Progenitor cell of endocrine pancreas (in vitro differentiated cells): ENCODE data around the gene VPS13C. TPM values are rescaled to one million over a fixed set of nuclear protein-coding genes. Genes with fewer than 3 reads are reported as not detected.

Experiments
- DNase-seq: peaks from one replicate; pipeline ENCODE4 v3.0.0; 2021; ENCODE audit warnings: low spot score; ENCODE audit not compliant: unreplicated experiment
- H3K27ac Mint-ChIP-seq: 2 replicates; pipeline ENCODE4 v1.8.0; 2021; ENCODE audit warnings: mild to moderate bottlenecking, moderate library complexity, mixed read lengths
- H3K27me3 Mint-ChIP-seq: 2 replicates; pipeline ENCODE4 v1.8.0; 2021; ENCODE audit warnings: mixed read lengths
- H3K36me3 Mint-ChIP-seq: 2 replicates; pipeline ENCODE4 v1.8.0; 2022; ENCODE audit warnings: mixed read lengths; ENCODE audit not compliant: insufficient read depth
- H3K4me1 Mint-ChIP-seq: 2 replicates; pipeline ENCODE4 v1.8.0; 2021; ENCODE audit warnings: low read depth, mixed read lengths
- H3K4me3 Mint-ChIP-seq: 2 replicates; pipeline ENCODE4 v1.8.0; 2021; ENCODE audit warnings: low read depth, mild to moderate bottlenecking, moderate library complexity, mixed read lengths
- H3K9me3 Mint-ChIP-seq: 2 replicates; pipeline ENCODE4 v1.8.0; 2021; ENCODE audit warnings: low read depth, mixed read lengths
- CTCF ChIP-seq: fragments of 200-600 bp; sonication (generic); IDR thresholded peaks from one replicate; pipeline ENCODE4 v1.5.0; 2021; ENCODE audit warnings: antibody characterized with exemption, mild to moderate bottlenecking; ENCODE audit not compliant: unreplicated experiment
- total RNA-seq: library from RNA; stranded (reverse); gene quantifications from 2 replicates; pipeline ENCODE4 v1.2.1, GENCODE V29; 2021

The VPS13C gene
- total RNA-seq, 1 donor from 2014 or later, result 47.7 TPM

- H3K27me3 Mint-ChIP-seq, result no peaks in the 10 kb centered on the region
- H3K4me3 Mint-ChIP-seq, result no peak overlapping the region
- no peak for TF ChIP-seq CTCF
- H3K27ac Mint-ChIP-seq, result no peak overlapping the region
- H3K9me3 Mint-ChIP-seq, result no peaks in the 10 kb centered on the region
- DNase-seq, result no peak
- peaks cover 13% of the 10 kb centered on the region for H3K36me3 Mint-ChIP-seq
- no peaks in the 10 kb centered on the region for H3K4me1 Mint-ChIP-seq
These were observed 207.1 kb downstream of the VPS13C start for GRCh38 chr15:61853195-61853594.

- TF ChIP-seq CTCF, result no peak
- H3K36me3 Mint-ChIP-seq, result peaks cover 13% of the 10 kb centered on the region
- H3K4me3 Mint-ChIP-seq, result no peak overlapping the region
These were observed 208.3 kb downstream of the VPS13C start for GRCh38 chr15:61851955-61852354.

DNA sequence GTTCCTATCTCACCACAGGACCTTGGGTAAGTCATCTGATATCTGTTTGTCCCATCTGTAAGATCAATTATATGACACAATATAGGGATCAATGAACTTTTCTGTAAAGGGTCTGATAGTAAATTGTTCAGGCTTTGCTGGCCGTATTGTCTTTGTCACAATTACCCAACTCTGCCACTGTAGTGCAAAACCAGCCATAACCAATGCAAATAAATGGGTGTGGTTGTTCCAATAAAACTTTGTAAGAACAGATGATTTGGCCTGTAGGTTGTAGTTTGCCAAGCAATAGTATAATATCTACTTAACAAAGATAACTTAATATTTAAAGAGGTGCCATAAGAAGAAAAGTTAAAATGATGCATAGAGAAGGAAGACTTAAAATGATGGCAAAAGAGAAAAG lies 210.8 kb downstream of the VPS13C start:
- no peak overlapping the region for H3K4me3 Mint-ChIP-seq
- no peaks in the 10 kb centered on the region for H3K27me3 Mint-ChIP-seq
- DNase-seq, result no peak
- peaks cover 12% of the 10 kb centered on the region for H3K36me3 Mint-ChIP-seq
- H3K27ac Mint-ChIP-seq, result no peak overlapping the region
- no peaks in the 10 kb centered on the region for H3K4me1 Mint-ChIP-seq
- H3K9me3 Mint-ChIP-seq, result no peaks in the 10 kb centered on the region
- no peak for TF ChIP-seq CTCF

More at GRCh38 chr15:61851955-61852354, 208.3 kb downstream of the VPS13C start:
- Mint-ChIP-seq H3K9me3 (no peaks in the 10 kb centered on the region), H3K4me1 (no peaks in the 10 kb centered on the region), H3K27me3 (no peaks in the 10 kb centered on the region), H3K27ac (no peak overlapping the region)
- DNase-seq, result no peak

DNA sequence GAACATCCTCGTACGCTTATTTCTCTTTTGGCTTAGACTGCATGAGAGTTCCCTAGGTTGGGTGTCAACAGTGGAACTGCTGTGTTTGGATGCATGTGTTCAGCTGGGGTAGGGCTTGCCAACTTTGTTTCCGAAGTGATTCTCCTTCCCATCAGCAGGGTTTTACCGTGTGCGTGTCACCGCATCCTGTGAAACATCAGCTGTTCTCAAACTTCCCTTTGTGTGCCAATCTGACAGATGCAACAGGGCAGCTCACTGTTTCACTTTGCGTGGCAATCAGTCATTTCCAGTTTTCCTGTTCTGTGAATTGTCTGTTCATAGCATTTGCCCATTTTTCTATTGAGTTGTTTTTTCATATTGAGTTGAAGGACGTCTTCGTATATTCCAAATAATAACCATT lies 218.8 kb downstream of the VPS13C start:
- no peaks in the 10 kb centered on the region for H3K36me3 Mint-ChIP-seq
- no peak overlapping the region for H3K27ac Mint-ChIP-seq
- no peaks in the 10 kb centered on the region for H3K9me3 Mint-ChIP-seq
- no peak overlapping the region for H3K4me3 Mint-ChIP-seq
- H3K4me1 Mint-ChIP-seq, result no peaks in the 10 kb centered on the region
- H3K27me3 Mint-ChIP-seq, result peaks cover 11% of the 10 kb centered on the region
- no peak for TF ChIP-seq CTCF
- DNase-seq, result no peak

GRCh38 chr15:61840090-61840489 lies 220.2 kb downstream of the VPS13C start:
- H3K9me3 Mint-ChIP-seq, result no peaks in the 10 kb centered on the region
- no peak for TF ChIP-seq CTCF
- H3K4me3 Mint-ChIP-seq, result no peak overlapping the region
- H3K27me3 Mint-ChIP-seq, result peaks cover 11% of the 10 kb centered on the region
- no peaks in the 10 kb centered on the region for H3K36me3 Mint-ChIP-seq
- H3K4me1 Mint-ChIP-seq, result no peaks in the 10 kb centered on the region
- no peak for DNase-seq
- no peak overlapping the region for H3K27ac Mint-ChIP-seq
